ENCODE measurements around the gene STOML3.

GRCh38 chr13:38981096-38981495, 9.5 kb downstream of the STOML3 start:
- TF ChIP-seq POLR2A (IDR thresholded peaks at IDR 0.05): no peak
- TF ChIP-seq, protein P1, sequence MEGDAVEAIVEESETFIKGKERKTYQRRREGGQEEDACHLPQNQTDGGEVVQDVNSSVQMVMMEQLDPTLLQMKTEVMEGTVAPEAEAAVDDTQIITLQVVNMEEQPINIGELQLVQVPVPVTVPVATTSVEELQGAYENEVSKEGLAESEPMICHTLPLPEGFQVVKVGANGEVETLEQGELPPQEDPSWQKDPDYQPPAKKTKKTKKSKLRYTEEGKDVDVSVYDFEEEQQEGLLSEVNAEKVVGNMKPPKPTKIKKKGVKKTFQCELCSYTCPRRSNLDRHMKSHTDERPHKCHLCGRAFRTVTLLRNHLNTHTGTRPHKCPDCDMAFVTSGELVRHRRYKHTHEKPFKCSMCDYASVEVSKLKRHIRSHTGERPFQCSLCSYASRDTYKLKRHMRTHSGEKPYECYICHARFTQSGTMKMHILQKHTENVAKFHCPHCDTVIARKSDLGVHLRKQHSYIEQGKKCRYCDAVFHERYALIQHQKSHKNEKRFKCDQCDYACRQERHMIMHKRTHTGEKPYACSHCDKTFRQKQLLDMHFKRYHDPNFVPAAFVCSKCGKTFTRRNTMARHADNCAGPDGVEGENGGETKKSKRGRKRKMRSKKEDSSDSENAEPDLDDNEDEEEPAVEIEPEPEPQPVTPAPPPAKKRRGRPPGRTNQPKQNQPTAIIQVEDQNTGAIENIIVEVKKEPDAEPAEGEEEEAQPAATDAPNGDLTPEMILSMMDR (IDR thresholded peaks at IDR 0.05): no peak

All from Peyer's patch (tissue), 4 donors.